ENCODE measurements around the gene KLHDC9. TPM values are rescaled to one million over a fixed set of nuclear protein-coding genes. Genes with fewer than 3 reads are reported as not detected.

The KLHDC9 gene
- total and polyA plus RNA-seq, 2 of the 8 experiments (the other 6 are each of a cell fraction or from before 2014, with no cell fraction given), result 6.5 to 15.6 TPM

DNA sequence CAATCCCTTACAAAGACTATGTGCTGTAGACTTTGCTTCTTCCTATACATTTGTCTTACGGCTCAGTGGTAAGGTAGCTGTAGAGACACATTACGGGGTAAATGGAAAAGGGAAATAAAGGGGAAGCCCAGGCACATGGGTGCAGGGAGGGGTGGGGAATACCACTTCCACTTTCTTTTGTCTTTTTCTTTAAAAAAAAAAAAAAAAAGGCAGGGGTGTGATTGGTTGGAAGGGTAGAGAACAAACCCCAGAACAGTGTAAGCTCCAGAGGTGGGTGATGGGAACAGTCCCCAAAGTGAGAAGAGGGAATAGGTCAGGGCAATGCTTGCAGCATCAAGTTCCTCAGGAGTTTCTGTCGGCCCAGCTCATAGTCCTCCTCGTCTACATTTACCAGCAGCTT lies 23.7 kb downstream of the KLHDC9 start:
- no peak overlapping the region for H3K18ac ChIP-seq (ENCODE audit: extremely low read depth, low read length)
- TF ChIP-seq SP1 (IDR thresholded peaks at IDR 0.05; ENCODE audit: low read depth, low read length) (no peak), SRF (IDR thresholded peaks at IDR 0.05; ENCODE audit: low read depth, low read length) (no peak), SIN3A (conservative IDR thresholded peaks at IDR 0.05 in 1 of 2, IDR thresholded peaks at IDR 0.05 in 1 of 2; ENCODE audit: low read depth in 1 of 2, low read length in 2 of 2) (no peak), SAP30 (IDR thresholded peaks at IDR 0.05; ENCODE audit: insufficient read depth, insufficient replicate concordance, low read length) (no peak), RNF2 (IDR thresholded peaks at IDR 0.05; ENCODE audit: borderline replicate concordance, low read depth, low read length, missing control alignments, poor library complexity, severe bottlenecking) (no peak)
- H3K9me3 ChIP-seq (ENCODE audit: insufficient read depth in 2 of 2, low read depth in 1 of 2, low read length in 1 of 2), result no peaks in the 10 kb centered on the region
- peaks cover 7% of the 10 kb centered on the region; the same call in 1 of the 2 replicates for H3K79me1 ChIP-seq (ENCODE audit: low read depth, low read length)
- H2AK5ac ChIP-seq (ENCODE audit: low read depth, low read length), result no peak overlapping the region
- no peak overlapping the region for H2BK20ac ChIP-seq (ENCODE audit: low read length)
- CTCF ChIA-PET (ENCODE audit: partially characterized antibody), result interaction anchor here (0.8 to 1.4 kb wide), 4 partner anchors 19 to 50 kb away, joined by 3 to 4 read pairs (median 4); no protein-coding TSS in a partner anchor
- H3K36me3 ChIP-seq (ENCODE audit: control insufficient read depth in 2 of 4, insufficient read depth in 4 of 4, low read length in 3 of 4), result peaks cover 16 to 62% (median 34%) of the 10 kb centered on the region in 4 experiments
- FAIRE-seq (no peak), DNase-seq (ENCODE audit: low read depth in 1 of 2, low spot score in 2 of 2) (no peak)
- no peak overlapping the region for H2AFZ ChIP-seq (ENCODE audit: low read length)
- H3K27me3 ChIP-seq (replicated peaks in 1 of 4; ENCODE audit: control insufficient read depth in 3 of 4, extremely low read depth in 1 of 4, insufficient read depth in 3 of 4, low read length in 3 of 4), result no peaks in the 10 kb centered on the region
- WGBS, 2 experiments (ENCODE audit: extremely low coverage in 1 of 2, insufficient coverage in 1 of 2, insufficient read length in 1 of 2, insufficient replicate concordance in 2 of 2, low coverage in 1 of 2, low lambda C conversion rate in 2 of 2, missing lambda C conversion rate in 1 of 2), result 89% methylated on average over 4 of the region's 4 CpGs; no CpG with 5 or more reads in 1 of the 2 experiments
- H3K4me1 ChIP-seq (replicated peaks in 1 of 4; ENCODE audit: control insufficient read depth in 3 of 4, insufficient read depth in 4 of 4, low read length in 3 of 4), result peaks cover 4 to 10% (median 5%) of the 10 kb centered on the region in 4 experiments; a peak in 6 of 7 replicates
- H3K14ac ChIP-seq (ENCODE audit: insufficient read length), result no peak overlapping the region
- no peak overlapping the region for H3K9ac ChIP-seq (replicated peaks in 1 of 4; ENCODE audit: extremely low read depth in 1 of 4, low read depth in 3 of 4, low read length in 3 of 4)
- H3K4me3 ChIP-seq (ENCODE audit: extremely low read depth in 1 of 4, insufficient read depth in 2 of 4, low read depth in 3 of 4, low read length in 4 of 4), result no peak overlapping the region
- no peak overlapping the region for H2BK15ac ChIP-seq (ENCODE audit: low read length)
- H2BK120ac ChIP-seq (replicated peaks; ENCODE audit: low read depth, low read length), result no peak overlapping the region
- H3K79me2 ChIP-seq (ENCODE audit: control insufficient read depth in 1 of 2, insufficient read depth in 2 of 2, low read length in 2 of 2), result peaks cover 0 to 30% of the 10 kb centered on the region in 2 experiments; a peak in 2 of 4 replicates
- H3K23ac ChIP-seq (ENCODE audit: insufficient read length), result no peak overlapping the region
- H2BK12ac ChIP-seq (ENCODE audit: low read depth, low read length), result no peak overlapping the region
- no peak overlapping the region for H3K27ac ChIP-seq (ENCODE audit: low read depth, low read length)
- H4K20me1 ChIP-seq (replicated peaks in 1 of 2; ENCODE audit: control insufficient read depth in 1 of 2, insufficient read depth in 2 of 2, low read length in 2 of 2), result peaks cover 0 to 16% of the 10 kb centered on the region in 2 experiments
- no peak overlapping the region for H3K4ac ChIP-seq (replicated peaks; ENCODE audit: insufficient read length, low read depth, low read length)
- H4K91ac ChIP-seq (replicated peaks; ENCODE audit: insufficient read length, low read length), result no peak overlapping the region
- H3K4me2 ChIP-seq (ENCODE audit: insufficient read depth in 1 of 2, low read depth in 2 of 2, low read length in 2 of 2), result no peak overlapping the region
- H2BK5ac ChIP-seq (ENCODE audit: low read depth, low read length), result no peak overlapping the region
- H3K23me2 ChIP-seq (ENCODE audit: low read depth, low read length), result peaks cover 12% of the 10 kb centered on the region
- no peak overlapping the region for H4K8ac ChIP-seq (ENCODE audit: extremely low read depth, insufficient read depth, low read length)
- H4K5ac ChIP-seq (ENCODE audit: insufficient read length, low read depth, low read length), result no peak overlapping the region
- H3K56ac ChIP-seq (replicated peaks; ENCODE audit: insufficient read length, low read depth, low read length), result no peak overlapping the region
- POLR2A ChIA-PET (ENCODE audit: partially characterized antibody), result interaction anchor here (1.0 to 1.2 kb wide), 4 partner anchors 15 to 168 kb away, joined by 3 to 6 read pairs (median 4); partner anchors contain the start of gene PPOX
